ENCODE results near the gene ARSG.
"Not testable (repeated sequence)": the region's sequence is repeated elsewhere in the genome, so short reads cannot be mapped to it uniquely, and the experiment has no call there.

The ARSG gene

DNA sequence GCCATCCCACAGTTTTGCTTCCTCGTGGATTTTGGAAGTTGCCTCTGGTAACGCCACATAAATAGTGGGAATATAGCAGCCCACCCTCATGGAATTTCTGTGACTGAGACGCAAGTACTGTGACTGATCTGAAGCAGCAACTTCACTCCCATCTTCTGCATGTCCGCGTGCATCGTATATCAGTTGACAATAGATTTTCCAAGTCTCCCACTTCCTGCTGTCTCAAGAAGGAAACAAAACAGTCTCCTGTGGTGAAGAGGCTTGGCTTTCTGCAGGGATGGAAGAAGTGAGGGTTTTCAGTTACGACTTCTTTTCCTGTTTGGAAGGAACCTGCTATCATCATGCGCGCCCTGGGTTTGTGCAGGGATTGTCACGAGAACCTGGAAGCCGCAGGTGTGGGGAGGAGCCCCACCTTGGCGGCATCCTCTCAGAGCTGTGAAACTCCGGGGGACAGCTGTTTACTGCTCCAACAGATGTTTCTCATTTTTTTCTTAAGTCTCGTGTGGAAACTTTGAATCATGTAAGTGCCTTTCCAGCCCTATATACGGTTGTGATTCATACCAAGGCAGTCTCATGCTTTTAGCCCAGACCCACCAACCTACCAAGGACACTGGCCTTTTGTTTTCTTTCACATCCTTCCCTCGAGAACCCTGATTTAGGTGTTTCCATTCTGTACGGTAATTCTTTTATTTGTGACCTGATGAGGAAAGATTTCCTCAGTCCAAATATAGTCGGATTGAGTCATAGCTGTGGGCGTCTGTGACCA lies 108.5 kb downstream of the ARSG start:
- peak; percentile 75 for DNase-seq

- no peak for DNase-seq
Measured at GRCh38 chr17:68400404-68400735, 109.1 kb downstream of the ARSG start.

GRCh38 chr17:68401288-68401687 lies 110.0 kb downstream of the ARSG start:
- DNase-seq: no peak

DNA sequence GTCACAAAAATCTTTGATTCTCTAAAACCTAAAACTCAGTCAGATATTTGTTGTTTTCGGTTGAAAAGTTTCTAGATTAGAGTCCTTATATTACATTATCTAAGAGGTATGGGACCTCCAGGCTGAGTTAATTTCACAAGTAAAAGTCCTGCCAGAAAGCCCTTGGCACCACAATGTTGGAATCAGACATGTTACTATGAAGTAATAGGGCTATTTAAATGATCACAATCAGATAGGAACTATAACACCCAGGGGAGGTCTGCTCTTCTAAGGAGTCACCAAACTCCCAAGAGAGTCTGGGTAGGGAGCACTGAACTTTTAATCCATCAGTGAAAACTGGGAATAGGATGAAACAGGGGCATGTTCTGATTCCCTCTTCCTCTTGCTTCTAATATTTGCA lies 111.8 kb downstream of the ARSG start:
- no peak for DNase-seq

GRCh38 chr17:68403837-68404236 lies 112.5 kb downstream of the ARSG start:
- DNase-seq: not testable (repeated sequence)

DNA sequence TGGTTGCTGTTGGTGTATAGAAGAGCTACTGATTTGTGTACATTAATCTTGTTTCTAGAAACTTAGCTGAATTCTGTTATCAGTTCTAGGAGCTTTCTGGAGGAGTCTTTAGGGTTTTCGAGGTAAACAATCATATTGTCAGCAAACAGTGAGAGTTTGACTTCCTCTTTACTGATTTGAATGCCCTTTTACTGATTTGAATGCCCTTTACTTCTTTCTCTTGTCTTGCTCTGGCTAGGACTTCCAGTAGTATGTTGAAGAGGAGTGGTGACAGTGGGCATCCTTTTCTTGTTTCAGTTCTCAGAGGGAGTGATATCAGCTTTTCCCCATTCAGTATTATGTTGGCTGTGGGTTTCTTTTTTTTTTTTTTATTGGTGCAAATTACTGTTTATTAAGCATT lies 116.4 kb downstream of the ARSG start:
- DNase-seq: not testable (repeated sequence)

- peak; percentile 48 for DNase-seq
Measured at GRCh38 chr17:68413597-68414560, 122.6 kb downstream of the ARSG start.

- DNase-seq: not testable (repeated sequence)
Measured at GRCh38 chr17:68414901-68415300, 123.6 kb downstream of the ARSG start.

- no peak for DNase-seq
Measured at GRCh38 chr17:68417317-68417716, 126.0 kb downstream of the ARSG start.

GRCh38 chr17:68418876-68419275 lies 127.6 kb downstream of the ARSG start:
- DNase-seq: no peak

GRCh38 chr17:68420065-68420464 lies 128.8 kb downstream of the ARSG start:
- no peak for DNase-seq

DNA sequence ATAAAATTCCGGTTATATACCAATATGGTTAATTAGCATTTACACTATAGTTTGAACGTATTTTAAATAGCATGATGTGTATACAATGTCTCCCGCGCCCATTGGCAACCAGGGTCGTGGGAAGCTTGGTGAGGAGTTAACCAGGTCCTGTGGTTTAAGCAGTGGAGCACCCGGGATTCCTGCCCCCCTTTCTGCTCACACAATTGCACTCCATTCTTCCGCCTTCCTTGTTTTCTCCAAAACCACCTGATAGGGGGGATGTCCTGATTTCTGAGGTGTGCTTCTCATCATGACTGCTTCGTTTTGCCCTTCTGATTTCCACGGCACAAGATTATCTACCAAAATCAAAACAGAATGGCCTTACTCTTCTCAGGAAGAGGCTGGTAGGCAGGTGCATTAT lies 130.2 kb downstream of the ARSG start:
- DNase-seq: no peak

- DNase-seq: no peak
Measured at GRCh38 chr17:68422821-68423220, 131.5 kb downstream of the ARSG start.

DNA sequence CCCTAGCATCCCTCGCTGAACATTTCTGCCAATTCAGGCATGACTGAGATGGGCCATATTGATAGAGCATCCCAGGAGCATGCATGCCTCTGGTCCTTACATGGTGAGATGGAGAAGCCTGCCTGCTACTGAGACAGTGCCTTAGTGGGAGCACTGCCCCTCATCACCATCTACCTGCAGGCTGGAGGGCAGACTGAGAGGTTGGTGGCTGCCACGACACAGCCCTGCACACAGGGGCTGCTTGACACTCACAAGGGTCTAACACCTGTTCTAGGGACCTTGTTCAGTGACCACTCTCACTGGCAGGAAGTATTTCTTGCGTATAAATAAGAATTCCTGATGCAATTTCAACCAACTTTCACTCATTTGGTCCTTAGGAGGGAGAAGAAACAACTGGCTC lies 132.0 kb downstream of the ARSG start:
- no peak for DNase-seq

GRCh38 chr17:68424203-68424602 lies 132.9 kb downstream of the ARSG start:
- DNase-seq: no peak

GRCh38 chr17:68424861-68425260 lies 133.6 kb downstream of the ARSG start:
- DNase-seq: no peak

GRCh38 chr17:68425979-68426378 lies 134.7 kb downstream of the ARSG start:
- no peak for DNase-seq

DNA sequence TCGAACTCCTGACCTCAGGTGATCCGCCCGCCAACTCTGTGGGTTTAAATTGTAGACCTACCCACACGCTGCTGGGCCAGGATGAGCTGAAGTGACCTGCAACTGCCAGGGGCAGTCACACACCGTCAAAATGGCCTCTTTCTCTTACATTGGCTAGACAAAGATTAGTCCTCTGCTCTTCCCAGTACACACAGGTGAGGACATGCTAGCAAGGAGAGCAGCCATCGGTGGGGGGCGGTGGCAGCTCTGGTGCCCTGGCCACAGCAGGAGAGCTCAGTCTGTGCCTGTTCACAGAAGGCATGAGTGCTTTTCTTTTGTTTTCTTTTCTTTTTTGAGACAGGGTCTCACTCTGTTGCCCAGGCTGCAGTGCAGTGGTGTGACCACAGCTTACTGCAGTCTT lies 136.3 kb downstream of the ARSG start:
- DNase-seq: no peak

DNA sequence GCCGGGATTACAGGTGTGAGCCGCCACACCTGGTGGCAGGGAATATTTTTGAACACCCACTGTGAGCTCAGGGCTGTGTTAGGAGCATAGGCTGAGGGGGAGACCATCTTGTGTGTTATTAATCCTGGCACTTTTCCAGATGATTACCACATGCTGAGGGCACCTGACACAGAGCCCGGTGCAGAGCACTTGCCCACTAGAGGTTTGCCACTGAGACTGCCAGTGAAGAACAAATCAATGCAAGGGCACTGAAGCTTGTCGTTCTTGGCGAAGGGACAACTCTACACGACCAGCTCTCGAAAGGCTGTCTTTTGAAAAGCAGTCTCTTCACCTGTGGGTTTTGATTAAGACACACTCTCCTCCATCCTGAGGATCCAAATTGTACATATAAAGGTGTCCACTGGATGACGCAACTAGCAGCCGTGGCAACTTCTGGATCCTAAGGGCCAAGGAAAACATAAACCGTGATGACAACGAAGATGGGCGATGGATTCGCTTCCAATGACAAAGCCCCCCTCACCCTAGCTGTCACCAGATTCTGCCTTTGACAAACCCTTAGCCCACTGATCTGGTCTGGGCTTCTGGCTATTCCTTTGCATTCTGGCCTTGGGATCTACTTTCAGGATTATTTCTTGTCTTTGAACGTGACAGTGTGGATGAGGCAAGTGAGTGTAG lies 137.3 kb downstream of the ARSG start:
- DNase-seq: no peak

GRCh38 chr17:68429881-68430280 lies 138.6 kb downstream of the ARSG start:
- DNase-seq: no peak

DNA sequence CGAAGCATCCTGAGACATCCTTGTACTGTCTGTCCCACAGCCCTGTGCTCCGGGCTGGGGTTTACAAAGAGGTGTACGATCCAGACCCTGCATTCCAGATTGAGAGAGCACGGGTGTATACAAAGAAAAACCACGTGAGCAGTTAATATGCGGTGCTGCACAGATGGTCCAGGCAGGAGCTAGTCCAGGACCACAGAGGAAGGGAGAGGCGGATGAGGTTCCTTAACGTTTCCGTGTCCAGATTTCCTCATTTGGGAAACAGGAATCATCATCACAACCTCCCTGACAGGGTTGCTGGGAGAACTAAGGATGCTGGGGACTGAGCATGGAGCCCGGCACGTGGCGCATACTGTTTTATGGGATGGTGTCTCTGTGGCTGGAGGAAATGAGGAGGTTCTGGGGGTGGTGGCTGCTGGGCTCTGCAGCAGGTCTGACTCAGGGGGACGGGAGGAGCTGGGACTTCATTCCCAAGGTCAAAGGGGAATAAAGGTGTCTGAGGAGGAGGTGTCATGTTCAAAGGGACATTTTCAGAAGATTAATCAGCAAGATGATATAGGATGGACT lies 139.8 kb downstream of the ARSG start:
- DNase-seq: no peak

GRCh38 chr17:68431661-68432071 lies 140.4 kb downstream of the ARSG start:
- no peak for DNase-seq

All from RPMI8226 (cell line).